Measurements from ENCODE around the gene TMEM52. TPM values are rescaled to one million over a fixed set of nuclear protein-coding genes. Genes with fewer than 3 reads are reported as not detected.

The TMEM52 gene
- total RNA-seq, 1 donor from 2014 or later: 3.7 TPM

GRCh38 chr1:1925437-1926345 is 6.6 kb upstream of the TMEM52 start:
- no peak for DNase-seq (ENCODE audit: low read depth, low spot score)
- Mint-ChIP-seq H3K27me3 (ENCODE audit: low read depth) (no peaks in the 10 kb centered on the region), H3K27ac (ENCODE audit: unreplicated experiment) (no peak overlapping the region), H3K9me3 (no peaks in the 10 kb centered on the region), H3K36me3 (ENCODE audit: low read depth) (no peaks in the 10 kb centered on the region), H3K4me3 (no peak overlapping the region), H3K4me1 (no peaks in the 10 kb centered on the region)
- no peak for TF ChIP-seq CTCF (conservative IDR thresholded peaks at IDR 0.05)

- no peak for DNase-seq (ENCODE audit: low read depth, low spot score)
- TF ChIP-seq CTCF (conservative IDR thresholded peaks at IDR 0.05): no peak
- Mint-ChIP-seq H3K27me3 (ENCODE audit: low read depth) (no peaks in the 10 kb centered on the region), H3K36me3 (ENCODE audit: low read depth) (no peaks in the 10 kb centered on the region), H3K27ac (ENCODE audit: unreplicated experiment) (no peak overlapping the region), H3K9me3 (no peaks in the 10 kb centered on the region), H3K4me1 (no peaks in the 10 kb centered on the region), H3K4me3 (no peak overlapping the region)
Measured at GRCh38 chr1:1924849-1925248, 5.8 kb upstream of the TMEM52 start.

- Mint-ChIP-seq H3K4me1 (peaks cover 2% of the 10 kb centered on the region), H3K36me3 (ENCODE audit: low read depth) (no peaks in the 10 kb centered on the region), H3K4me3 (no peak overlapping the region)
Measured at GRCh38 chr1:1924386-1924785, 5.3 kb upstream of the TMEM52 start.

GRCh38 chr1:1922956-1923833 is 4.1 kb upstream of the TMEM52 start:
- Mint-ChIP-seq H3K27ac (ENCODE audit: unreplicated experiment) (no peak overlapping the region), H3K27me3 (ENCODE audit: low read depth) (no peaks in the 10 kb centered on the region), H3K36me3 (ENCODE audit: low read depth) (no peaks in the 10 kb centered on the region), H3K9me3 (no peaks in the 10 kb centered on the region), H3K4me1 (peaks cover 4% of the 10 kb centered on the region), H3K4me3 (no peak overlapping the region)
- TF ChIP-seq CTCF (conservative IDR thresholded peaks at IDR 0.05): no peak
- no peak for DNase-seq (ENCODE audit: low read depth, low spot score)

More at GRCh38 chr1:1924386-1924785, 5.3 kb upstream of the TMEM52 start:
- no peaks in the 10 kb centered on the region for H3K27me3 Mint-ChIP-seq (ENCODE audit: low read depth)
- H3K27ac Mint-ChIP-seq (ENCODE audit: unreplicated experiment): no peak overlapping the region
- no peak for DNase-seq (ENCODE audit: low read depth, low spot score)
- no peak for TF ChIP-seq CTCF (conservative IDR thresholded peaks at IDR 0.05)
- H3K9me3 Mint-ChIP-seq: no peaks in the 10 kb centered on the region

GRCh38 chr1:1922702-1922955 is 3.5 kb upstream of the TMEM52 start:
- Mint-ChIP-seq H3K27me3 (ENCODE audit: low read depth) (no peaks in the 10 kb centered on the region), H3K9me3 (no peaks in the 10 kb centered on the region), H3K4me1 (peaks cover 4% of the 10 kb centered on the region), H3K4me3 (no peak overlapping the region), H3K36me3 (ENCODE audit: low read depth) (no peaks in the 10 kb centered on the region), H3K27ac (ENCODE audit: unreplicated experiment) (no peak overlapping the region)
- no peak for DNase-seq (ENCODE audit: low read depth, low spot score)
- TF ChIP-seq CTCF (conservative IDR thresholded peaks at IDR 0.05): no peak
